OCI-LY7 (cell line): ENCODE data around the gene CCDC27.

Experiments used
- EZH2phosphoT487 ChIP-seq: fragments of 200-600 bp; sonication (generic); IDR thresholded peaks from 2 replicates; pipeline ENCODE4 v1.6.1; 2018; ENCODE audit warnings: low read depth, borderline replicate concordance, mild to moderate bottlenecking, mixed run types, antibody characterized with exemption, low read length, moderate library complexity, mixed read lengths
- TF ChIP-seq, protein P1 (sequence below): fragments of 200-600 bp; sonication (generic); conservative IDR thresholded peaks from 2 replicates; pipeline ENCODE4 v1.5.1; 2014; ENCODE audit warnings: mild to moderate bottlenecking, antibody characterized with exemption, low read length, moderate library complexity, mixed read lengths

GRCh38 chr1:3779265-3779911, 27.1 kb downstream of the CCDC27 start:
- TF ChIP-seq, protein P1, sequence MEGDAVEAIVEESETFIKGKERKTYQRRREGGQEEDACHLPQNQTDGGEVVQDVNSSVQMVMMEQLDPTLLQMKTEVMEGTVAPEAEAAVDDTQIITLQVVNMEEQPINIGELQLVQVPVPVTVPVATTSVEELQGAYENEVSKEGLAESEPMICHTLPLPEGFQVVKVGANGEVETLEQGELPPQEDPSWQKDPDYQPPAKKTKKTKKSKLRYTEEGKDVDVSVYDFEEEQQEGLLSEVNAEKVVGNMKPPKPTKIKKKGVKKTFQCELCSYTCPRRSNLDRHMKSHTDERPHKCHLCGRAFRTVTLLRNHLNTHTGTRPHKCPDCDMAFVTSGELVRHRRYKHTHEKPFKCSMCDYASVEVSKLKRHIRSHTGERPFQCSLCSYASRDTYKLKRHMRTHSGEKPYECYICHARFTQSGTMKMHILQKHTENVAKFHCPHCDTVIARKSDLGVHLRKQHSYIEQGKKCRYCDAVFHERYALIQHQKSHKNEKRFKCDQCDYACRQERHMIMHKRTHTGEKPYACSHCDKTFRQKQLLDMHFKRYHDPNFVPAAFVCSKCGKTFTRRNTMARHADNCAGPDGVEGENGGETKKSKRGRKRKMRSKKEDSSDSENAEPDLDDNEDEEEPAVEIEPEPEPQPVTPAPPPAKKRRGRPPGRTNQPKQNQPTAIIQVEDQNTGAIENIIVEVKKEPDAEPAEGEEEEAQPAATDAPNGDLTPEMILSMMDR = no peak
- TF ChIP-seq EZH2phosphoT487 = no peak
